COLO829 (cell line): ENCODE data around the gene MGAT4C.

Experiments used
- DNase-seq: peaks from one replicate; pipeline ENCODE4 v3.0.0; 2012; ENCODE audit warnings: low spot score

Gene MGAT4C

GRCh38 chr12:85975716-85976115 lies 280.5 kb downstream of the MGAT4C start:
- no peak for DNase-seq

DNA sequence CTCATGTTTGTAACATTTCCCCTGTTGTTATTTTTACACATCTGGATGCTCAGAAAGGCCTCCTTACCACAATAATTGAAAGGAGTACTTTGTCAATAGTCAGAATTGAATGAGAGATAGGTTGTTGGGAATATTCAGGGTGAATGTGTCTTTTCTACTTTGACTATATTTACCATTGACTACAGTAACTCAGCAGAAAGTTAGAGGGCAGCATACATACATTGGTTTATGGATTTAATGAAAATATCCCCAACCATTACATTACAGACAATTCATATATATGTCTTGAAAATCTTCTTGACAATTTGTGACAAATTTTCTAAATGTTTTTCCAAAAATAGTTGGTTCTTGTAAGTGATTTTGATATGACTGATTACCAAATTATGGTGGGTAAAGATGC lies 284.4 kb downstream of the MGAT4C start:
- no peak for DNase-seq

DNA sequence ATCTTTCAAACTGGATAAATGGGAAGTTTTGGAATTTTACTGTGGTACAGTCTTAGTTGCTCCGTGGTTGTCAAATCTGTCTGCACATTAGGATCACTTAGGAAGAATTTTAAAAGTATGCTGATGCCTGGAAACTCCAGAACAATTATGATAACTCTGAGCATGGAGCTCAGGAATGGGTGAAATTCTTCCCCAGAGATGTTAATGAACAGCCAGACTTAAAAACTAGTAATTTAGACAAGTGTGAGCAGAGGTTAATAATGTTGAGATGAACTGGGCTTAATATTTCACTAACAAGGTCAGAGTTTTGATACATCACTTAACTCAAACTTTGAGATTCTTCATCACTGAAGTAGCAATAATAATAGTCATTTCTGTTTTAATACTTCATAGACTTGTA lies 287.6 kb downstream of the MGAT4C start:
- DNase-seq: no peak

- DNase-seq: peak; percentile 3
These were observed 292.9 kb downstream of the MGAT4C start for GRCh38 chr12:85963326-85963725.

- no peak for DNase-seq
These were observed 300.1 kb downstream of the MGAT4C start for GRCh38 chr12:85956081-85956480.

DNA sequence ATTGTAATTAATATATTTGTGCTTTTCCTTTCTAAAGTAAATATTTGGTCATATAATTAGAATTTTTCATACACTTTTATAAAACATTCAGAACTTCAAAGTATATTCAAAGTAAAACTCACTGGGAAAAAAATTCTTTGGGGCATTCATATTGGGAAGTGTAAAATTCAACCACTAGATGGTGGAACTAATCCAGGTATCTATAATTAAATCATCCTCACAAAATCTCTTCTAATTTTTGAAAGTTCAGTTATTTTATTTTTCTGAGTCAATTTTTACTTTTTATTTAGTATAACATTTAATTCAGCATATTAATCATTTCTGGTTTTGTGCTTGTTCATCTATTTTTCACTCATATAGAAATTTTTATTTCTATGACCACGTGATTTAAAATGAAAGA lies 301.1 kb downstream of the MGAT4C start:
- DNase-seq: peak; percentile 44

- DNase-seq: peak; percentile 16
These were observed 304.4 kb downstream of the MGAT4C start for GRCh38 chr12:85951823-85952222.

DNA sequence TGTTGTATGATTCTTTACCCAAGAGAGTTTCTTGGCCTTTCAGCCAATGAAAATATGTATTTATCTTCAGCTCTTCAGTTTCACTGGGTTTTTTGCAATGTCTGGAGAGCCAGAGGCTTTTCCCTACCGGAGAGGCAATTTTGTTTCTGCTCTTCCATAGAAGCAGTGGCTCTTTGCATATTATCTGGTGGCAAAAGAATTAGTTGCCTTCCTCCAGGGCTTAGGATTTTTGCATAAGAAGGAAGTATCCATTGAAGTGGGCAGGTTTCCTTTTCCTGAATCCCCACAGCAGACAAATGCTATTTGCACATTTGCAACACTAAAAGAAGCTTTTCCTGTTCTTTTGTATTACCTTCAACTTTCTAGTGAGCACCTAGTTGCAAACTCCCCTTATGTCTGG lies 306.9 kb downstream of the MGAT4C start:
- DNase-seq: no peak

GRCh38 chr12:85948340-85948739 lies 307.9 kb downstream of the MGAT4C start:
- DNase-seq: no peak

DNA sequence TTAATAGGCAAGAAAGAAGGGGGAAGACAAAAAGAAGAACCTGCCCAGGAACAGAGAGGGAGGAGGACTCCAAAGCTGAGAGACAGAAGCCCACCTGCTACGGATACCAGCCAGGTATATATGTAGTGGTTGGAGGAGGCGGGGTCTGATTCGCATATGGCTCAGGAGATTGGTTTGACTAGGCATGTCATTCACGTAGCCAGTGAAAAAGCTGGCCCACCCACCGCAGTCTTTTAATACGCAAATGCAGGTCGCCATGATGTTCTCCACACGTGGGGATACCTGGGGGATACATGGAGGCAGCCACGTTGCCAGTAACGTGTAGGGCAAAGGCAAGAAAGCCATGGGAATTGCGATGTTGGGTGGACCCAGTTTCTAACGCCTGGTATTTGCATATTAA lies 308.9 kb downstream of the MGAT4C start:
- DNase-seq: no peak

- DNase-seq: no peak
These were observed 309.8 kb downstream of the MGAT4C start for GRCh38 chr12:85946375-85946774.

DNA sequence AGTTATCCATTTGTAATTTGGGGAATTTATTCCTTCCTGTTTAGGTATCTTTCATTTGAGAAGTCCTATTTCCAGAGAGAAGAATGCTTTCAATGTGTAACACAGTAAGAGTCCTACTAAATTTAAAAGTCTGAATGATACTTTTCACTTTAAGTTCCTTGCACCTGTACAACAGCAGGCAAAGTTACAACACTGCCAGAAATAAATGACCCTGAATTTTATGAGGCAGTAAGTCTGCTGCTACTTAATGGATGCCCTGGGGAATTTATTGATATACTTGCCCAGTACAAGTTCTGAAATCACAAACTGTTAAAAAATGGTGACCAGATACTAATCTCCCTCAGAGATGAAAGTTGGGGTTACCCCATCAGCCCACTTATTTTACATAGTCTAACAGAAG lies 329.0 kb downstream of the MGAT4C start:
- DNase-seq: no peak

DNA sequence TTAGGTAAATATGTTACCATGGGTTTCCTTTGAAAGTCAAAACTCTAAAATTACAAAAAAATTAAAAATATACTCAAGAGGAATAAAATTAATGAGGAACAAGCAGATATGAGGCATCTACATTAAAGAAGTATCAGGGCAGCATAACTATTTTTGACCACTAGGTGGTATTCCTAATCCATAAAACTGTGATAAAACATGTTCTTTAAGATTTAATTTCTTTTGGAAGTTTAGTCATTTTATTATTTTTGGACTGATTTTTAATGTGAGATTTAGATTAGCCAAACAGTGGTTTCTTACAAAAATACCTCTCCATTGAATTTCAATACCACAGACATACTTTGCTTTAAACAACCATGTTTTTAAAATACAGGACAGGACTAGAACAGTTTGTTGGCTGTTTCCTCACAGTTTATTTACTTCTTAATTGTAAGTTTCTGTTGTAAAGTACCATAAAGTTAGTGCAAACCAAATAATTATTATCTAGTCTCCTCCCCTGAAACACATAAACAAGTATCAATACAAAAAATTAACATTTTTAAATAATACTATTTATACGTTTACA lies 332.3 kb downstream of the MGAT4C start:
- peak; percentile 3 for DNase-seq

DNA sequence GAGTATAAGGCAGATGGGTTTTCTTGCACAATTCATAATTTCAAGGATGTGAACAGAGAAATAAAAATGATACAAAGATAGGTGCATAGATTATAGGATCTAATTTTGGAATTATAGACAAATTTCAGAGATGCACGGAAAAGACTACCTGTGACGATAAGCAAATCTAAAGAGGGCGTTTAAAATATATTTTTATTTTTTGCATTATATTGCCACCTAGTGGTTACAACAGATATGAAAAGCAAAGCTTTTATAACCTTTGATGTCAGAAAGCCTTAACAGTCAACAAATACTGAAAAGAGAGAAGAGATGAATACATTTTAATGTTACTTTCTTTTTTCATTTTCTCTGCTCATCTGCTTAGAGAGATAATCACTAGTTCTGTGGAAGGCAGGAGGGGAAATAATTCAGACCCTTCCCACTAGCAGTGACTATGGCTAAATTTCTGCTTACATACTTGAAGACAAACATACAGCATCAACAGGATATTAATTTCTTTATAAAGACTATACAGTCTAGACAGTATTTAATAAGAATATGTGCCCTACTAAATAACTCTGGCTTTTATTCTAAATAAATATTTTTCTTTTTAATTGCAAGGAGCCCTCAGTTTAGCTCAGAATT lies 335.8 kb downstream of the MGAT4C start:
- peak; percentile 6 for DNase-seq
